OCI-LY1 (cell line): Measurements from ENCODE around the gene NHLRC4.
A peak's percentile ranks its signal among the peaks of the same experiment; 100 is the strongest.

Source experiments
- H2AFZ ChIP-seq: fragments of 200-600 bp; sonication (generic), shearing (Covaris generic); 2 replicates; pipeline ENCODE4 v1.6.0; 2014; ENCODE audit warnings: antibody characterized with exemption, mild to moderate bottlenecking, low read length
- H3F3A ChIP-seq: fragments of 200-600 bp; sonication (generic), shearing (Covaris generic); 2 replicates; pipeline ENCODE4 v1.6.0; 2014; ENCODE audit warnings: mild to moderate bottlenecking, antibody characterized with exemption, low read length, moderate library complexity; ENCODE audit not compliant: insufficient read depth
- H3K27ac ChIP-seq: fragments of 200-600 bp; sonication (generic); 2 replicates; pipeline ENCODE4 v1.5.1; 2014; ENCODE audit warnings: low read length, mixed run types, mild to moderate bottlenecking, low read depth; ENCODE audit not compliant: poor library complexity, severe bottlenecking
- H3K27me3 ChIP-seq: fragments of 200-600 bp; sonication (generic); 2 replicates; pipeline ENCODE4 v1.6.0; 2014; ENCODE audit warnings: antibody characterized with exemption, mild to moderate bottlenecking, low read length, moderate library complexity; ENCODE audit not compliant: insufficient read depth
- H3K36me3 ChIP-seq: fragments of 200-600 bp; sonication (generic); 2 replicates; pipeline ENCODE4 v1.6.1; 2014; ENCODE audit warnings: mild to moderate bottlenecking, antibody characterized with exemption, low read length, moderate library complexity, mixed read lengths; ENCODE audit not compliant: insufficient read depth
- H3K4me1 ChIP-seq: fragments of 200-600 bp; sonication (generic); 2 replicates; pipeline ENCODE4 v1.5.1; 2014; ENCODE audit warnings: mild to moderate bottlenecking, low read length, moderate library complexity; ENCODE audit not compliant: insufficient read depth, severe bottlenecking
- H3K4me2 ChIP-seq: fragments of 200-600 bp; sonication (generic), shearing (Covaris generic); 2 replicates; pipeline ENCODE4 v1.6.1; 2014; ENCODE audit warnings: low read length
- H3K4me3 ChIP-seq: fragments of 200-600 bp; sonication (generic); 2 replicates; pipeline ENCODE4 v1.5.1; 2014; ENCODE audit warnings: low read length, low read depth, mild to moderate bottlenecking, mixed read lengths; ENCODE audit not compliant: poor library complexity, severe bottlenecking
- H3K79me2 ChIP-seq: fragments of 200-600 bp; shearing (Covaris generic); 2 replicates; pipeline ENCODE4 v1.6.1; 2016; ENCODE audit warnings: mixed run types, low read length, mixed read lengths; ENCODE audit not compliant: insufficient read depth
- H3K9ac ChIP-seq: fragments of 200-600 bp; sonication (generic), shearing (Covaris generic); 2 replicates; pipeline ENCODE4 v1.6.1; 2014; ENCODE audit warnings: mild to moderate bottlenecking, low read length, mixed read lengths
- H3K9me2 ChIP-seq: fragments of 200-600 bp; sonication (generic), shearing (Covaris generic); 2 replicates; pipeline ENCODE4 v1.6.1; 2014; ENCODE audit warnings: low read depth, mild to moderate bottlenecking, low read length, mixed read lengths
- H3K9me3 ChIP-seq: fragments of 200-600 bp; shearing (Covaris generic); 2 replicates; pipeline ENCODE4 v1.6.1; 2014; ENCODE audit warnings: low read length, mixed read lengths
- H4K20me1 ChIP-seq: fragments of 200-600 bp; sonication (generic), shearing (Covaris generic); 2 replicates; pipeline ENCODE4 v1.6.0; 2016; ENCODE audit warnings: mild to moderate bottlenecking, low read length; ENCODE audit not compliant: insufficient read depth
- CTCF ChIP-seq: fragments of 200-600 bp; sonication (generic), shearing (Covaris generic); IDR thresholded peaks from 2 replicates; pipeline ENCODE4 v1.5.1; 2017; ENCODE audit warnings: mild to moderate bottlenecking, antibody characterized with exemption, low read length, moderate library complexity, mixed read lengths
- EZH2 ChIP-seq: fragments of 200-600 bp; sonication (generic), shearing (Covaris generic); IDR thresholded peaks from 2 replicates; pipeline ENCODE4 v1.8.0; 2017; ENCODE audit warnings: borderline replicate concordance, mixed run types, mild to moderate bottlenecking, antibody characterized with exemption, low read length, moderate library complexity, mixed read lengths

Gene NHLRC4

DNA sequence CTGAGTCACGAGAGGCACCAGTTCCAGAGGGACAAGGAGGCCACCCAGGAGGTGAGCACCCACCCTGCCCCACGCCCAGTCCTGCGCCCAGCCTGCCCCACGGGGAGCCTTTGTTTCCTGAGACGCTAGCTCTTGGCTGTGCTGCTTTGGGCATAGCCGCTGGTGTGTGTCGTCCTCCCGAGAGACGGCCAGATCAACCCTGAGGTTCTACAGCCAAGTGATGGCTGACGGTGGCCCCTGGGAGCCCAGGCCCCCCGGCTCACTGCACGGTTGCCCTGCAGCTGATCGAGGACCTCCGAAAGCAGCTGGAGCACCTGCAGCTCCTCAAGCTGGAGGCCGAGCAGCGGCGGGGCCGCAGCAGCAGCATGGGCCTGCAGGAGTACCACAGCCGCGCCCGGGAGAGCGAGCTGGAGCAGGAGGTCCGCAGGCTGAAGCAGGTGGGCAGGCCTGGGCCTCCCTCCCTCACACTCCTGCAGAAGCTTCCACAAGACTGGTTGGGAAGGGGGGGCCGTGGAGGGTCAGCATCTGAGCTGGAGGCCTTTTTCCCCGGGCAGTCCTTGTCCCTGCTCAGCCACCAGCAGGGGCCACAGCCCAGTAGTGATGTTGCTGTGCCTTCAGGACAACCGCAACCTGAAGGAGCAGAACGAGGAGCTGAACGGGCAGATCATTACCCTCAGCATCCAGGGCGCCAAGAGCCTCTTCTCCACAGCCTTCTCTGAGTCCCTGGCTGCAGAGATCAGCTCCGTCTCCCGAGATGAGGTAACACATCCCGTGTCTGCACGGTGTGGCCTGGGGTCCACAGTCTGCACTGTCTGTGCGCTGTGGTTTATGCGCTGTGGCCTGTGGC is 46.7 kb upstream of the NHLRC4 start:
- Histone ChIP-seq H3F3A (no peaks in the 10 kb centered on the region), H3K27me3 (no peaks in the 10 kb centered on the region), H3K9ac (no peak overlapping the region), H3K4me3 (no peak overlapping the region), H3K4me2 (no peak overlapping the region), H3K9me3 (no peaks in the 10 kb centered on the region), H3K27ac (no peak overlapping the region), H3K79me2 (no peaks in the 10 kb centered on the region), H3K9me2 (no peaks in the 10 kb centered on the region), H3K36me3 (no peaks in the 10 kb centered on the region), H3K4me1 (no peaks in the 10 kb centered on the region), H4K20me1 (no peaks in the 10 kb centered on the region), H2AFZ (no peak overlapping the region)
- TF ChIP-seq CTCF (no peak), EZH2 (no peak)

GRCh38 chr16:520847-521246 is 46.0 kb upstream of the NHLRC4 start:
- Histone ChIP-seq H4K20me1 (no peaks in the 10 kb centered on the region), H3K27me3 (no peaks in the 10 kb centered on the region), H3K27ac (no peak overlapping the region), H3K9me3 (no peaks in the 10 kb centered on the region), H3K4me2 (no peak overlapping the region), H3K9me2 (no peaks in the 10 kb centered on the region), H3K4me3 (no peak overlapping the region), H3K36me3 (no peaks in the 10 kb centered on the region), H3K9ac (no peak overlapping the region), H3K4me1 (peaks cover 8% of the 10 kb centered on the region), H3K79me2 (no peaks in the 10 kb centered on the region), H2AFZ (no peak overlapping the region), H3F3A (no peaks in the 10 kb centered on the region)
- no peak for TF ChIP-seq CTCF
- no peak for TF ChIP-seq EZH2

DNA sequence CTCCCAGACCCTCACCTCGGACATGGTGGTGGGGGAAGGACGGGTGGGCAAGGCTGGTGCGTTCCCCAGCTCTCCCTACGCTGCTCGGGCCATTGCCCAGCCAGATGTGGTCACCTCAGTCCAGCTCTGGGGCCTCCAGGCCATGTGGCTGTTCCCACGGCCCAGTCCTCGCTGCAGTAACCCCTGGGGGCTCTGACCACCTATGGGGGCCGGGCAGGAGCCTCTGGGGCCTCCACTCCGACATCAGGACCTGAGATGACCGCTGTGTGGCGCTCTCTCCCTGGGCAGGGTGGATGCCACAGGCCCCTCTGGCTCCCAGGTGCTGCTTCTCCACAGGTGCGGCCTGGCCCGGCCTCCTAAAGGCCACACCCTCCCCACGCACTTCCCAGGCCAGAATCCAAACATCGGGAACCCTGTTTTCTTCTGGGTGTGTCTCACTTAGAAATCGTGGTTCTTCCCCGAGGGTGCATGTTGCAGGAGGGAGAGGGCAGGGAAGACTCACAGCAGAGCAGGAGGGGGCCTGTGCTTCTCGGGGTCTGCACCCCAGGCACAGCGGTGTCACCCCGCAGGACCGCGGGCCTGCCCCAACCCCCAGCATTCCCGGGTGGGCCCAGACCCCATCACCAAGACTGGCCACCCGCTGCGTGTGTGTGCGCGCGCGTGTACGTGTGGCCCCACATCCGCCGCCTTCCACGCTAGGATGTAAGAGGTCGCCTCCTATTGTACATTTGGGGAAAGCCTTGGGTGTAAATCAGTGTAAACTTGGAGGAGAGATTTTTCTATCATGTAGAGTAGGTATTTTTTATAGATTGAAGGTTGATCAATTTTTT is 45.2 kb upstream of the NHLRC4 start:
- H3K9me3 ChIP-seq, result no peaks in the 10 kb centered on the region

More for the DNA sequence above, 45.2 kb upstream of the NHLRC4 start:
- Histone ChIP-seq H3K4me1 (peaks cover 15% of the 10 kb centered on the region), H2AFZ (no peak overlapping the region), H3K4me3 (no peak overlapping the region), H3K4me2 (no peak overlapping the region), H3K36me3 (no peaks in the 10 kb centered on the region), H3F3A (no peaks in the 10 kb centered on the region), H3K9ac (no peak overlapping the region), H3K27me3 (no peaks in the 10 kb centered on the region), H3K9me2 (no peaks in the 10 kb centered on the region), H4K20me1 (no peaks in the 10 kb centered on the region), H3K27ac (no peak overlapping the region), H3K79me2 (no peaks in the 10 kb centered on the region)
- peak; percentile 20; the same call in 1 of the 2 replicates for TF ChIP-seq CTCF
- TF ChIP-seq EZH2, result no peak
